Measurements from ENCODE around the gene DENND4A.
"Not testable (repeated sequence)": the region's sequence is repeated elsewhere in the genome, so short reads cannot be mapped to it uniquely, and the experiment has no call there.

DENND4A gene

DNA sequence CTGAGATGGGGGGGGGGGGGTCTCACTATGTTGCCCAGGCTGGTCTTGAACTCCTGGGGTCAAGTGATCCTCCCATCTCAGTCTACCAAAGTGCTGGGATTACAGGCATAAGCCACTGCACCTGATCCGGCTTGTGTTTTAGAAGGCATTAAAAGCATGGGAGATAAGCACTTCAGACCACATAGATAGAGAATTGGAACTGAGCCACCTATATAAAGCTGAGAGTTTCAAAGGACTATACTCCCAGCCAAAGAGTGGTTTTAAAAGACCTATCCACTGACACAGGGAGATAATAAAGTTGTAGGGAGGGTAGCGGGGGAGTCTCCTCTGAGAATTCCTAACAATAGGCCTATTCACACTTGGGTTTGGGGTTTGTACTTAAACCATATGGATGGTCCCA is 34.8 kb downstream of the DENND4A start:
- DNase-seq (ENCODE audit: low read depth in 2 of 2): no peak

- DNase-seq (ENCODE audit: low read depth in 2 of 2): peak; percentile 3 to 6
These were observed 39.9 kb downstream of the DENND4A start for GRCh38 chr15:65752151-65752700.

GRCh38 chr15:65751431-65751830 is 40.7 kb downstream of the DENND4A start:
- no peak for DNase-seq (ENCODE audit: low read depth in 2 of 2)

- DNase-seq (ENCODE audit: low read depth in 2 of 2): no peak
These were observed 44.8 kb downstream of the DENND4A start for GRCh38 chr15:65747265-65747664.

DNA sequence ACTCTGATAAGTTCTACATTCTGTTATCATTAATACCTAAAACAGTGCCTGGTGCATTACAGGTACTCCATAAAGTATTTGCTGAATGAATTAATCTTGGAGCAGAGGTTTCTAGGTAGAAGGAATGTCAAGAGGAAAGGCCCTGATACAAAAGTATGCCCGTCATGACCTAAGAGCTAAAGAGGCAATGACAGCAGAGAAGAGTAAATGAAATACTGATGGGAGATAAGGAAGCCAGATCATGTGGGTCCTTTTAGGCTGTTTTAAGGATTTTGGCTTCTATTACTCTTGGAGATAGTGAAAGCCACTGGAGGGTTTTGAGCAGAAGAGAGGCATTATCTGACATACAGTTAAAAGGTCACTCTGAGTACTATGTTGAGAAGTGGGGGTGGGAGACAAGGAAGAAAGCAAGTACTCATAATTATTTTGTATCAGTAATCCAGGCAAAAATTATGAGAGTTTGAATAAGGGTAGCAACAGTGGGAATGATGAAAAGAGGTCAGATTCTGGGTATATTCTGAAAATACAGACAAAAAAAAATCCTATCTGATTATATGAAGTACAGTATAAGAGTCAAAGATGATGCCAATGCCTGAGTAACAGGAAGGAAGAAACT is 48.3 kb downstream of the DENND4A start:
- no peak for DNase-seq (ENCODE audit: low read depth in 2 of 2)

- no peak for DNase-seq (ENCODE audit: low read depth in 2 of 2)
These were observed 51.9 kb downstream of the DENND4A start for GRCh38 chr15:65740148-65740547.

DNA sequence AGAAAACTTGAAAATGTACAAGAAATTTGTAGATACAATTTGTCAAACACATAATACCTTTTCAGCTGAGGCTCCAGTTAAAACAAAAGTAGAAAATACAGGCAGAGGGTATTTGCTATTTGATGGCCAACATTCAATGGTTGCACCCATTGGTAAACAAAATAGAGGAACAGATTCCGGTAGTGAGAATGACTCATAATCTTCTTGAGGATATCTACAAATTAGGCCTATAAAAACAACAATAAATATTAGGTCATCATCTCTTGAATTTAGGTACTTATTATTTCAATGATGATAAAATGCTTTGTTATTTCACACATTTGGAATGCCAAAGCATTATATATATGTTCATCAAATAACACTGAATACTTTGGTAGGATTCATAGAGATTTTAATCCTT is 53.4 kb downstream of the DENND4A start:
- DNase-seq (ENCODE audit: low read depth in 2 of 2): no peak

- DNase-seq (ENCODE audit: low read depth in 2 of 2): not testable (repeated sequence)
These were observed 58.5 kb downstream of the DENND4A start for GRCh38 chr15:65733599-65733998.

DNA sequence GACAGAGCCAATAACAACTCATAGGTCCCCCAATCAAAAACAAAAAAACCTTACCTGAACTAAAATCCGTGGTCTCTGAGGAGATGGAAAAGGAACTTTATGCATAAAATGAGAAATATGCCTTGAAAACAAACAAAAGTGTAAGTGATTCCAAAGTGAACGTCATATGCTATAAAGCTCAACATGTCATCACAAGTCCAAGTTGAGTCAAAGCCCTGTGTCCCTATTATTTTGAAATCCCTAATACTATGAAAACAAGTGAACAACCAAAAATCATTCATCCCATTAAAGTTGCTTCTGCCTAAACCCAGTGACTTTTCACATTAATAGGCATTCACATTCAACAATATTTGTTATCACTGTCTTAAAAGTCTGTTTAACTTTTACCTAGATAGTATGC is 59.4 kb downstream of the DENND4A start:
- DNase-seq (ENCODE audit: low read depth in 2 of 2): no peak

- no peak for DNase-seq (ENCODE audit: low read depth in 2 of 2)
These were observed 60.2 kb downstream of the DENND4A start for GRCh38 chr15:65731926-65732325.

DNA sequence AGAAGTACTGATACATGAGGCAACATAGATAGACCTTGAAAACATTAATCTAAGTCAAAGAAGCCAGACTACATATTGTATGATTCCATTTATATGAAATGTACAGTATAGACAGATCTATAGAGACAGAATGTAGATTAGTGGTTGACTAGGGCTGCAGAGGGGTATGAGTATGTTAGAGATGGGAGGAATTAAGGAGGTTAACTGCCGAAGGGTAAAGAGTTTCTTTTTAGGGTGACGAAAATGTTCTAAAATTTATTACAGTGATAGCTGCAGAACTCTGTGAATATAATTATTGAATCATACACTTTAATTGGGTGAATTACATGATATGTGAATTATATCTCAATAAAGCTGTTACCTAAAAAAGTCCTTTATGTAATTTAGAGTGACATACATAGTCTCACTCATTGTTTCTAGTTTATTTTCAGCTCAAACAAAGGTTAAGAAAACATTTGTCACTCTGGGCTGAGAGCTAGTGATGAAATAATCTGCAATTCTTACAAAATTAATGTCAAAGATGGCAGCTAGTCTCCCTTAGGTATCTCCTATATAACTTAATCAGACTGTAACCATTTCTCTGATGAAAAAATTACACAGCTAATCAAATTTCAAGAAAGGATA is 61.4 kb downstream of the DENND4A start:
- peak; percentile 1 to 5 for DNase-seq (ENCODE audit: low read depth in 2 of 2)

DNA sequence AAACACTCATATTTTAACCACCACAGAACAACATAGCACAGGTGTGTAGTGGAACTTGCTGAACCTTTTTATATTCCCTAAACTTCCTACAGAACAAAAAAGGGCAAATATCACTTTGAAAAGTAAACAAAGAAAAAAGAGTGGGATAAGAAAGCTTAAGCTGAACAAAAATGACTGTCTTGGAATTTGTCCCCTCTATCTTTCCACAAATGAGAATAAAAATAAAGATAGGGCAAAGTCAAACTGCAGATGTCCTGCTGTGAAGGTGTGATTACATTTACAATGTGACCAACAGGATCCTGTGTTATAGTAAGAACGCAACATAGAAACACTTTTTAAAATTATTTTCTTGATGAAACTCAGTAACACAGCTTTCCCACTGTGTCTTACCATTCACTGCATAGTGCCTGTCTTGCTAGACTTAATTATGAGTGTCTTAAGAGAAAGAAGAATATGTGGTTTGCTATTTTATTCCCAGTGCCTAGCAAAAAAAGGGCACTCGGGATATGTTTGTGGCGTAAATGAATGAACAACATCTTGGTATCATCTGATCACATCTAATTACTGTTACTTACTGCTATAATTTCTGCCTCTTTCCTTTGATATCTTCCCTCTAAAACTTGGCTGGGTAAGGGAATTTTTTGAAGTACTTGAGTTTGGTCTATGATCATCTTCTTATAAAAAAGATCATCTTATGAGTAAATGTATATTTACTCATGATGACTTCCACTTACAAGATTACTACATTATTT is 67.5 kb downstream of the DENND4A start:
- no peak for DNase-seq (ENCODE audit: low read depth in 2 of 2)

DNA sequence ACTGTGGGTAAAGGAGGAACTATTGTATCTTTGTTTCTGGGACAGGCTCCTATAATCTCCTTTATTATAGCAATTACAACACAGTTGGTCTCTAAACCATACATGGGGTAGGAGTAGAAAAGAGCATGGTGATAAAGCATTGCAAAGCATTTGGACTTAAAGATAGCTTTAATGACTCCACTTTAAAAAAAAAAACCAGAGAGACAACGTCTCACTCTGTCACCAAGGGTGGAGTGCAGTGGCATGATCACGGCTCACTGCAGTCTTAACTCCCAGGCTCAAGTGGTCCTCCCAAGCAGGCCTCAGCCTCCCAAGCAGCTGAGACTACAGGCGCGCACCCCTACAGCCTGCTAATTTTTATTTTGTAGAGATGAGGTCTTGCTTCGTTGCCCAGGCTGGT is 68.2 kb downstream of the DENND4A start:
- DNase-seq (ENCODE audit: low read depth in 2 of 2): no peak

- DNase-seq (ENCODE audit: low read depth in 2 of 2): no peak
These were observed 69.9 kb downstream of the DENND4A start for GRCh38 chr15:65722191-65722590.

DNA sequence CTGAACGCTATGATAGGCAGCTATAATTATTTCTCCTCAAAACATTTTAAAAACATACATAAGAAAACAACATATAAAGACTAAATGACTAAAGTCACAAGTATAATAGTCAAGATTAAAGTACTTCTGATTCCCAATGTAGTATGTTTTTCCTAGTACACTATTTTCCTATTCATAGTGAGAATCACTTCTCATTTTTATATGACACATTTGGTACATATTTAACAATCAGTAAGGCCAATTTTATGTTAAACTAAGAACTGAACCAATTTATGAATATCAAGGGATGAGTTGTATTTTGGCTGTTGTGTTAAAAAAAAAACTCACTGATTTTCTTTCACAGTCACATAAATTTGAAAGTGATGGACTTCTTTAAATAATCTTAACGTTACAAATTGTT is 79.7 kb downstream of the DENND4A start:
- no peak for DNase-seq (ENCODE audit: low read depth in 2 of 2)

- no peak for DNase-seq (ENCODE audit: low read depth in 2 of 2)
These were observed 97.0 kb downstream of the DENND4A start for GRCh38 chr15:65695081-65695480.

- DNase-seq (ENCODE audit: low read depth in 2 of 2): no peak
These were observed 101.3 kb downstream of the DENND4A start for GRCh38 chr15:65690778-65691177.

GRCh38 chr15:65690173-65690572 is 101.9 kb downstream of the DENND4A start:
- no peak for DNase-seq (ENCODE audit: low read depth in 2 of 2)

DNA sequence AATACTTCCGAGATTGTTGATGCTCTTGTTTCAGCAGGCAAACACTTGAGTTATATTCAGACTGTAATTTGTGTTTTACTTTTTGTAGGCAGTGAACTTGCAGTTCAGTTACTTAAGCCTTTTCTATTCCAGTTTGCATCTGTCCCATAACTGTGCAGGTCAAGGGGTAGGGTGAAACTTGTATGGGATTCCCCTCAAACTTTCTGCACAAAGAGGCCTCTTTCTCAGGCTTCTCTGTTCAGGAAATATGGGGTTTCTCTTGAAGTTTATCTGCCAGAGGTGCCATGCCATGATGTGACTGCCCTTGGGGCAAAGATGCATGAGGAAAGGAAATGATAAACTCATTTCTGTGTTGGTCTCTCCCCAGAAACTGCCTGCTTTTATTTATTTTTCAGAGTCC is 103.6 kb downstream of the DENND4A start:
- DNase-seq (ENCODE audit: low read depth in 2 of 2): no peak

GRCh38 chr15:65682404-65682911 is 109.6 kb downstream of the DENND4A start:
- no peak for DNase-seq (ENCODE audit: low read depth in 2 of 2)

GRCh38 chr15:65680544-65680943 is 111.5 kb downstream of the DENND4A start:
- DNase-seq (ENCODE audit: low read depth in 2 of 2): no peak

GRCh38 chr15:65676123-65676522 is 116.0 kb downstream of the DENND4A start:
- no peak for DNase-seq (ENCODE audit: low read depth in 2 of 2)

- no peak for DNase-seq (ENCODE audit: low read depth in 2 of 2)
These were observed 116.5 kb downstream of the DENND4A start for GRCh38 chr15:65675551-65675950.
